ENCODE results near the gene TDP1. TPM values are rescaled to one million over a fixed set of nuclear protein-coding genes. Genes with fewer than 3 reads are reported as not detected.
"Not testable (repeated sequence)": the region's sequence is repeated elsewhere in the genome, so short reads cannot be mapped to it uniquely, and the experiment has no call there.

TDP1 gene
- total RNA-seq, 1 donor from 2014 or later = 14.7 TPM

DNA sequence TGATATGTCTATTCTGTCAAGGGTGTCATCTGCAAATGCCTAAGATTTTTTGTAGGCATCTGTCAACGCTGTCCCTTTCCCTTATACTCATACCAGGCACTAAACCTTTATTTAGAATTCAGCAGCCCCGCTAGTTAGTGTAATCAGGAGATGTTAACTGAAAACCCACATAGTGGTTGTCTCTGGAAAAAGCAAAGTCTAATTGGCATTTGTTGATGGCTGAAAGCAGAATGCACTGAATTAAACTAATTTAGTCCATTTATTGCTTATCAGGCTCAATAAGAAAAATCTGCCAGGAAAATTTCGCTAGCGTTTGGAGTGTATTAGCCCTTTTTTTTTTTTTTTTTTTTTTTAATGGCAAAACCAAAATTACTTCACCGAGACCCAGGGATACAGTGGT is 34.5 kb downstream of the TDP1 start:
- no peak for DNase-seq

DNA sequence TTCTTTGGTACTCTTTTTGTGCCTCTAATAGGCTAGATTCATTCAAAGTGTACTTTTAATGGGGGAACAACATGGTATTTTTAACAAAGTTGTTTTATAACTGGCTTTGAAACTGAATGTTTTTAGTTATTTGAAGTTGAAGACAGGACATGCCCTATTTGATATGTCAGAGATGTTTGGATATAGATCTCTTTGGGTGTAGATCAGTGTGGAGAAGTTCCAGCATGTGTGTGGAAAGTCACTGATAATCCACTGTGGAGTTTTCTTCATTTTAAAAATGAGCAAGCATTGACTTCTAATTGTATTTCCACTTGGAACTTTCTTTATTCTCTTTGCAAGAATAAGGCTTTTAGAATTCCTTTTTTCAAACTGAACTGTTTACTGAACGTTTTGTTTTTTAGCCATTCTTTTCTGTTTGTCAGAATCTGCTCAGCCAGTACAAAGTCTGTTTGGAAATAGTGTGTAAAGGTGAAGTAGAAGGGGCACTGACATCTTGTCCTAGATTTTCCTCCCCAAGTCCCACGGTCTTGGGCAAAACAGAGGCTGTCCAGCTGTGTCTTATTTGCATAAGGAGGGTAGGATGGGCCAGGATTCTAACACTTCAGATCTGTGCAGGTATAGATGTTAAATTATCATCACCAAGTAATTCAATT is 35.0 kb downstream of the TDP1 start:
- DNase-seq = no peak

DNA sequence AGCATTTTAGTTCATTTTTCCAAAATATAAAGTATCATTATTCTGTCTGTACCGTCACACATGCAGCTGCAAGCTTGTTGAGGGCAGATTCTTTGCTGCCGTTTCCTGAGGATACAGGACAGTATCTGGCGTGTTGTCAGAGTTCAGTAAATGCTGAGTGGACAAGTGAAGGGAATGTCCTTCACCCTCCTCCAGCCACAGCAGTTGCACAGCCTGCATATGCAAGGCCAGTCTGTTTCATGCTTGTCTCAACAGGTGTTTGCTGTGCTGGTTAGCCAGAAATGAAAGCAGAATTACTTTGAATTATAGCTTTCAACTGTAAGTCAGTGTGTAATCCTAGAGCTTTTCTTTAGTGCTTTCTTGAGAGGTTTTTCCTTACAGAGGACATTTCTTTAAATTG is 36.5 kb downstream of the TDP1 start:
- no peak for DNase-seq

DNA sequence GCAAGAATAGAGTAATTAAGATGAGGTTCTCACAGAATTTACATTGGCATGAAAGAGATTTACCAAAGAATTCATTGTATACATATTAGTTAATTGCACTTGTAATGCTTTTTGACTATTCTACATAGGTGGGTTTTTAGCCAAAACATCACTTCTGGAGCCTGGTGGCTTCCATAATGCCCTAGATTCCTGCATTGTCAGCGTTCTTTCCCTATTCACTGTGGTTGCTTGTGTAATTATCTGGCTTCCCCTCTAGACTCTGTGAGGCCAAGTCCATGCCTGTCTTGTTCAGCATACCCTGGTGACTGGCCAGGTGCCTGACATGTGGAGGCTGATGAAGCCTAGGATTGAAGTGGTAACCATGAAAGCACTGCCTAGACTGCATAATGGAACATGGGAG is 41.2 kb downstream of the TDP1 start:
- DNase-seq = no peak

DNA sequence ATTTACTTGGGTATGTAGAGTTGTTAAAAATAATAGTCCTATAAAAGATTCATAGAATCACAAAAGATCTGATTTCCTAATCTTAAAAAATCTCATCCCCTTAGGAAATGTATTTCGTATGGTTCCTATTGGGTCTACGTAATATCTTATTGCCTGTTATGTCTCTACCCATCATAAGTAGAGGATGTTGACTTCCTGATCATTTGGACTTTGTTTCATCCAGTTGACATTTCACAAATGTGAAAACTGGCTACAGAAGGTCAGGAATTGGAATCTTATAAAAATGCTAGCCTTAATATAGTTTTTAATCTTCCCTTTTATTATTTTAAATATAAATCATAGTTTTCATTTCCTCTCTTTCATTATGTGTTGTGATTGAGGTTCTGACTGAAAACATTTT is 45.2 kb downstream of the TDP1 start:
- no peak for DNase-seq

DNA sequence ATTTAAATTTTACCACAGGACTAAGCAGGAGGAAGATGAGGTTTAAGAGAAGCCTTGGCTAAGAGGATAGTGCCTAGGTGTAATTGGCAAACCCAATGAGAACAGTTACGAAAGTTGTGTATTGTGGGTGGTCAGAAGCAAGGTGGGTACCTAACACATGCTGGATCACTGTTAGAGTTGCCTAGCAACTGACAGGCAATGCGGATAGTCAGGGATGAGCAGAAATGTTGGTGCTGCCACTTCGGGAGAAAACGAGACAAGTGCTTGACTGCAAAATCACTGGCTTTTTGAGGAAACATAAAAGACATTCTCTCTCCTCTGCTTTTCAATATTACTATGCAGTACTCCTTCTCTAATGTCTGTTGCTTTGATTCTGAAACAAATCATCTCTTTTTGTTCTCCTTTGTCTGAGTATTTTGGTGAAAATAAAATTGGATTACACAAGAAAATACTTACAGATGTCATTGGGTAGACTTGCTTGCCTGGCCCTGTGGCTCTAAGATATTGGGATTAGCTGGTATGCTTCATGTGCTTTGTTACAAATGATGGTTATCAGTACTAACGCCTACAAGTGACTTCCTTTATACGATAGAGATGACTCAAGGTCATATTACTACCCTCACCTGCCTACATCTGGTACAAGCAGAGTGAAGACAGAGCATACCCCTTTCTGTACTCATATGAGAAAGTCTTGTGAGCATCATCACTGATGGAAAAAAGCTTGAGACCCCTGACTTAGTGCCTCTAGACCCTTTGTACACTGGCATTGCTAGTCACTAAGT is 48.0 kb downstream of the TDP1 start:
- no peak for DNase-seq

DNA sequence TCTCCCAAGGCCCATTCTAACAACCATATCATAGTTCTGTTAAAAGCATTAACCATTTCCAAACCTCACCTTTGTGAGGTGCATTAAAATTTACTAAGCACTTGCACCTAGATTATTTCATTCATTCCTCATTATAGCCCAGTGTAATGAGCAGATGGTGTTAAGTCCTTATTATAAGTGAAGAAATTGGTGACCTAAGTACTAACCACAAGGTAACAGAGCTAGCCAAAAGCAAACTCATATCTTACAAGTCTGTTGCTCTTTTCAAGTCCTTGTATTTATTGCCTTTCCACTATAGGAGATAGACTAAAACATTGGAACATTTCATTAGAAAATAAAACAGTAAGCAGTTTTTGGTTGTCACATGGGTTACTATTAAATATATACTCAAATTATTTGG is 49.7 kb downstream of the TDP1 start:
- DNase-seq = no peak

DNA sequence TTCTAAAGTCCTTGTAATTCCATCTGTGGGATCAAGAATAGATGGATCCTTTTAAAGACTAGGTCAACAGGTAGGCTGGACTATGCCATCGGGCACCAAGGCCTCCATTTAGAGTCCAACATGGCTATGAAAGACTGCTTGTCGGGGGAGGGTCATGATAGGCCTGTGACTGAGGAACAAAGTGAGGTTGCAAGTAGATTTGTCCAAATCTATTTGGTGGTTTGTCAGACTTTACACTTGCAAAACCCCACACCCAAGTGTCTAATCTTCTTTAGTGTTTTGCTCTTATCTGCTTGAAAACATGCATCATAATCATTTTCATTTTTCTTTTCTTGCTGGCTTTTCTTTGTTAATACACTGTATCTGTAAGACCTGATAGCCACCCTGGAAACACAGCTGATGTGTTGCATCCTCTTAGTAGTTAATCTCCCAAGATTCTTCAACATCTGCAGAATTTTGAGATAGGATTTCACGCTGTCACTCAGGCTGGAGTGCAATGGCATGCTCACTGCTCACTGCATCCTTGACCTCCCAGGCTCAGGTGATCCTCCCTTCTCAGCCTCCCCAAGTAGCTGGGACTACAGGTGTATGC is 50.3 kb downstream of the TDP1 start:
- no peak for DNase-seq

DNA sequence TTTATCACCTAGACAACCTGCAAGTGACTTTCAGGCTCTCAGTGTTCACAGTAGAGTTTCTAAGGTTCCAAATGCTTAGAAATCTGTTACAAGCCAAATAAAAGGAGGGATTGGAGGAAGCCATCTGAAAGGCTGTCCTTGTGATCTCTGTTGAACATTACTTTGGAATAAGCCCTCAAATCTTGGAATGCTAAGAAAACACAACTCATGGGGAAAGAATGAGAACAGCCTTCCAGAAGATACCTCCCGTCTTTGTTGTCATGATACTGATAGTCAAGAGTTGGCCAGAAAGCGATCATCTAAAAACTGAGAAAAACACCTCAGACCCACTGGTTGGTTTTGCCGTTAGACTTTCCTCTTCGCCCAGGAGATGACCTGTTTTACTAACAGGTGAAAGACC is 61.6 kb downstream of the TDP1 start:
- DNase-seq = no peak

DNA sequence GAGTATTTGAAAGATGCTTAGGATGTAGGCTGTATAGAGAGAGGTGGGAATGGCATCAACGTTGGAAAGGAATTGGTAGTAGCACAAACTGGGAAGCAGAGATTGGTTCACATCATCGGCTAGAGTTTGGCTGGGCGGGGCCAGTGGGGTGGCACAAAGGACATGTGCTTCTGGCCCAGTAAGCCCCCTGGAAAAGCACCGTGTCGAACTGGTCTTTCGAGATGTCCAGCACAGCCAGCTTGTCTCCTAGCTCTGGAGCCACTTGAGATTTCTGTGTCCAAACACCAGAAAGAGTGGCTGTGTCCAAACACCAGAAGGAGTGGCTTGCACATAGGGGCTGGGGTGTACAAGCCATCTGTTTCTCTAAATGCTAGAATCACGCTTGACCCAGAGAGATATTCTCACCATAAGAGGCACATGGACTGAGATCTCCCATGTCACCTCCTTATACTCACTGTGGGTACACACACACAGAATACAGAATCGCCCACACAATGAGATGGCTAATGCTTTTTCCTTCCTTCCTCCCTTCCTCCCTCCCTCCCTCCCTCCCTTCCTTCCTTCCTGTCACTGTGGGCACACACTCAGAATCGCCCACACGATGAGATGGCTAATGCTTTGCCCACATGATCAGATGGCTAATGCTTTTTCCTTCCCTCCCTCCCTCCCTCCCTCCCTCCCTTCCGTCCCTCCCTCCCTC is 64.2 kb downstream of the TDP1 start:
- no peak for DNase-seq

DNA sequence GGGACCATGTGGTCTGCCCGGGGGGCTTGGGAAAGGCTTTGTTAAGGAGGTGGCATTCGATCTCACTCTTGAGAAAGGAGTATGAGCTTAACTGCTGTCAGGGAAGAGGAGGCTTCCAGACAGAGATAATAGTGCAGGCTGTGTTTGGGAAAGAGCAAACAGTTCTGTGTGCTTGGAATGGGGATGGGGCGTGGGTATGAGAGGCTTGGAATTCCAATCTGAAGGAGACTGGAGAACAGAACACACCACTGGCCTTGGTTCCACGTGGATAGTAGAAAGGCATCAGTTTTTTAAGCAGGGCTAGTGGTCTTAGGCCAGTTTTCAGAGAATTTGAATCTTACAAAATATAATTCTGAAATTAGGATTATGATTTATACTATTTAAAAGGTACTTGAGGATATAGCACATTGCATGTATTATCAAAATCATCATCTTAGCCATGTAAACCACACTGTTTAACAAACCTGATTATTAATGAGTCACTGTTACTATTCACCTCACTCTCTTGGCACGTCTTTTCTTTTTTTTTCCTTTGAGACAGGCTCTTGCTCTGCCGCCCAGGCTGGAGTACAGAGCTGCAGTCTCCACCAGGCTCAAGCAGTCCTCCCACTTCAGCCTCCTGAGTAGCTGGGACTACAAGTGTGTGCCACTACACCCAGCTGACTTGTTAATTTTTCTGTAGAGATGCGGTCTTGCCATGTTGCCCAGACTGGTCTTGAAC is 67.6 kb downstream of the TDP1 start:
- no peak for DNase-seq

DNA sequence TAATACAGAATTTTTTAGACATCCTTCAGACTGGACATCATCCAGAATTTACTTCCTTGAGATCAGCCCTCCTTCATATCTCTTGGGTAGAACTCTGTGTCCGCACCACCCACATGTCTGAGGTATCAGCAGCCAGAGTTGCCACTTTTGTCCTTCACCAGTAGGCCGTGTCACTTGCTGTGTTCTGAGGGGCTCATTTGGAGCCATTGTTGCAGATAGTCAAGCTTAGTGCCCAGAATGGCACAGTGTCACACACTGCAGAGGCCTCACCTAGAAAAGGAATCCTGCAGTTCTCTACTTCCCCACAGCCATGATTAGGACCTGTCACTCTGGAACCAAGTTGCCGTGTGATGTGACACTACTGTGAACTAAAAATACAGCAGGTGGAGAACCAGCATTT is 69.2 kb downstream of the TDP1 start:
- no peak for DNase-seq

DNA sequence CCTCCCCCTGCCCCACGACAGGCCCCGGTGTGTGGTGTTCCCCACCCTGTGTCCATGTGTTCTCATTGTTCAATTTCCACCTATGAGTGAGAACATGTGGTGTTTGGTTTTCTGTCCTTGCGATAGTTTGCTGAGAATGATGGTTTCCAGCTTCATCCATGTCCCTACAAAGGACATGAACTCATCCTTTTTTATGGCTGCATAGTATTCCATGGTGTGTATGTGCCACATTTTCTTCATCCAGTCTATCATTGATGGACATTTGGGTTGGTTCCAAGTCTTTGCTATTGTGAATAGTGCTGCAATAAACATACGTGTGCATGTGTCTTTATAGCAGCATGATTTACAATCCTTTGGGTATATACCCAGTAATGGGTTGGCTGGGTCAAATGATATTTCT is 70.9 kb downstream of the TDP1 start:
- DNase-seq = not testable (repeated sequence)

DNA sequence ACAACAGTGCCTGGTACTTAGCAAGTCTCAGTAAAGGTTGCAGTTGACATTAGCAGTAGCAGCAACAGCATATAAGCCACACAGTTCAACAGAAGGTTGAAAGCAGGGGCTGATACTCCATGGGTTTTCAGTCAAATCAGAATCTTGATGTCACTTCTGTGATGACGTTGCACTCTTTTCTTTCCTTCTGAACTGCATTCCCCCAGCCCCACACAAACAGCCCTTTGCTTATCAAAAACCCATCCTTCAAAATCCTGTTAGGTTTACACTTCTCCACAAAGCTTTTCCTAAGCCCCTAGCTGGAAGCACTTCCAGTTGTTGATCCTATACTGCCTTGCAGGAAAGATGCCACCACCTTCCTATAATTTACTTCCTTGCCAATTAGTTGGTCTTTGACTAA is 72.1 kb downstream of the TDP1 start:
- no peak for DNase-seq

DNA sequence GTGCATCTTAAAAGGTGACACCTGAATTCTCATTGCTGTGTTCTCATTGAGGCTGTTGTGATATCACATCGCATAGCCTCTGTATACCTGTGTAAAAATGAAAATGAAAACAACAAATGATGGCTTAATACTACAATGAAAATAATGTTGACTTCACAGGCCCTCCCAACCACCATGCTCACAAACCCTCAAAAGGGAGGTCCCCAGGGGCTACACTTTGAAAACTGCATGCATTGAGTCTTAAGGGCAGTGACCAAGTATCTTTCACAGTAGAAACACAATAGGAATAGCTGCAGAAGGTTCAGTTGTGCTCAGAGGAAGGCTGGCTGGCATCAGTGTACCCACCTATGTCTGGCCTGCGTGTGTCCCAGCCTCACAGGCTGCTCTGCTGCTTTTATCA is 78.4 kb downstream of the TDP1 start:
- no peak for DNase-seq

DNA sequence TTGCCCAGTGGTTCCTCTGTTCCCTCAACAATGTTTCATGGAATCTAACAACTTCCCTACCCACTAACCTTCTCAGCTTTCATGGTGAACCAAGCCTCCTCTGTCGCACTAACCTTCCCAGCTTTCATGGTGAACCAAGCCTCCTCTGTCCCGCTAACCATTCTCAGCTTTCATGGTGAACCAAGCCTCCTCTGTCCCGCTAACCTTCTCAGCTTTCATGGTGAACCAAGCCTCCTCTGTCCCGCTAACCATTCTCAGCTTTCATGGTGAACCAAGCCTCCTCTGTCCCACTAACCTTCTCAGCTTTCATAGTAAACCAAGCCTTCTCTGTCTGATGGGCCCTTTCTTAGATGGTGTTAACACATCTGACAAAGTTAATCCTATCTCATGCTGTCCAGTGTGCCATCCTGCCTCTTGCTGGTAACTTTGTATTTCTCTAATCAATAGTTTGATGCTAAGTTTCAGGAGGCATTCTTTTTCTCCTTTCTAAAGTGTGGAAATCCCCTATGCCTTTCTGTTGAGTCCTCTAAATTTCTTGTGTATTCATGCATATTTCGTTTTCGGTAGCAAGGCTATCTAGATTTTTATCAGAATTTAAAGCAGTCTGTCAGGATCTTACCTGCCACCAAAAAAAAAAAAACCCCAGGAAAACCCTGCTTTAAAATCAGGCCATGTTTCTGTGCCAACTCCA is 79.3 kb downstream of the TDP1 start:
- no peak for DNase-seq

DNA sequence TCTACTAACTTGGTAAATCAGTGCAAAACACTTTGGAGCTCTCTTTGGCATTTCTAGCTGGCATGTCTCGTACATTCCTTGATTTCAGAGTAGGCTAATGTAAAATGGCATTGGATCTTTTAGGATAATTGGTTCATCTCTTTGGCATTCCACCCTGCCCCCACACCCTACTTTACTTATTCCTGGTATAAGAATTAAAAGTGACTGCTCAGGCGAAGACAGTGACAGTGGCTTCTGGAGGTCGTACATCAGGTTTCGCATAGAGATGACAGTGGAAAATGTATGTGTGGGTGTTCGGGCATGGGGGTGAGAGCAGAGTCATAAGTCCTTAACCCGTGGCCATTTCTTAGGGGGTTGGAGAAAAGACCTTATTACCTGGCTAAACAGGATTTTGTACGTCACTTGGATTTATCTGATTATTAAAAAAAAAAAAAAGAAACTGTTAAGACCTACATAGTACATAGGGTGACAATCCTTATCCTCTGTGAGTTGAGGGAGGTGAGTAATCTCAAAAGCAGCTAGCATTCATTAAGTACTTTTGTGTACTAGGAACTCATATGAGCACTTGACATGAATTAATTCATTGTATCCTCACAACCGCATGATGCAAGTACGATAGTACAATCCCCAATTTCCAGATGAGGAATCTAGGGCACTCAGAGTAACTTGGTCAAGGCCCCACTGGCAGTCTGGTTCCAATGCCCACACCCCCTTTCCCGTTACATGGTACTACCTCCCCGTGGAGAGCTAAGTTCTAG is 83.7 kb downstream of the TDP1 start:
- no peak for DNase-seq

DNA sequence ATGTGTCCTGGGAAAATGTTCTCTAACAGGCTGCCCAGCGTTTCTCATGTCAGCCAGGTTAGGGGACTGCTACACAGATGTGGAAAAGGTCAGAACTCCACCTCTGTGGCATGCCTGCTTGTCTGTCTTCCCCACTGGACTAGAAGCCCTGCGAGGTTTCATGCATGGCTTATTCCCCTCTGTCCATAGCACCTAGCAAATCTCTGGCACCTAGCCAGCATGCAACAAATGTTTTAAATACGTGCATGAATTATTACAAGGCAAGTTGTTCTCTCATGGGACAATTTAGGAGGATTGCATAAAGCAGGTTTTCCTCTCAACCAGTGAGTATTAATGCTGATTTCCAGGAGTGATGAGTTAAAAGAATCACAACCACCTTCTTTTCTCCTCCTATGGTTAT is 84.7 kb downstream of the TDP1 start:
- DNase-seq = no peak

DNA sequence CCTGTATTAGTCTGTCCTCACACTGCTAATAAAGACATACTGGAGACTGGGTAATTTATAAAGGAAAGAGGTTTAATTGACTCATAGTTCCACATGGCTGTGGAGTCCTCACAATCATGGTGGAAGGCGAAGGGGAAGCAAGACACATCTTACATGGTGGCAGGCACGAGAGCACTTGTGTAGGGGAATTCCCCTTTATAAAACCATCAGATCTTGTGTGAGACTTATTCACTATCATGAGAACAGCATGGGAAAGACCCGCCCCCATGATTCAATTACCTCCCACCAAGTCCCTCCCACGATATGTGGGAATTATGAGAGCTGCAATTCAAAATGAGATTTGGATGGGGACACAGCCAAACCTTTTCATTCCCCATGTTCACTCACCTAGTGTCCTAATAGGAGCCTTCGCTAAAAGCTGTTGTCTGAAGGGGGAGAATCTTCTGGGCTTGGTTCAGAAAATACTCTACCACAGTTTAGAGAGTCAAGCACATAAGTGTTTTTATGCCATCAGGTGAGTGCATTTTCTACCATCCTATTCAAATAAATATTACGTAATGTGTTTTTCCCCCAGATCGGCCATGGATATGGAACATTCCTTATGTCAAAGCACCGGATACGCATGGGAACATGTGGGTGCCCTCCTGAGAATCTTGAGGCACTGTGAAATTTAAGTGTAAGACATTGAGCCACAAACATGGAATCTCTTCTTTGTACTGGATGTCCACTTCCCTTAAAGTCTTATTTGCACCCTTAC is 86.9 kb downstream of the TDP1 start:
- DNase-seq = no peak

DNA sequence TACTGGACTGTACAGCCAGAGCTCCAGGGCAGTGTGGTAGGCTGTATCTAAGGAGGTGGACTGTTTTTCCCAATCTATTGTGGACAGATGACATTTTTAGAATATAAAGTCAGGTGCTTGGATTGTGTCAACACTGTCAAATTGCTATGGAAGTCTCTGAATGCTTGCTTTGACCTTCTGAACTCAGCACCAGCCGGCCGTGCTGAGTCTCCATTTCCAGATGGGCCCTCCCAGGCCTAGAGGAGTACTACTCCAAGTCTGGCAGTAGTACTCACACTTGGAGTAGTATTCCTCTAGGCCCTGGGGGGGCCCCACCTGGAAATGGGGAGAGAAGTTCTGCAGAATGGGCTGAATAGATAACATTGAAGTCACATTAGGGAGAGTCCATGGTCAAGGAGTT is 89.9 kb downstream of the TDP1 start:
- no peak for DNase-seq

Measured in skin of body (tissue), 2 donors.